HCT116 (cell line): ENCODE measurements around the gene MAGIX. TPM values are rescaled to one million over a fixed set of nuclear protein-coding genes. Genes with fewer than 3 reads are reported as not detected.

ENCODE experiments used
- ATAC-seq: fragments of 200-7000 bp; cut with Tn5 transposase; 2 replicates; pipeline ENCODE4 v1.9.1; 2020; ENCODE audit warnings: mild to moderate bottlenecking, moderate library complexity
- BruUV-seq: library from RNA; stranded (reverse); fragments of 400-500 nt; replicated peaks from 2 replicates; lab custom pipeline; 2021; lab: Mats Ljungman, UMichigan
- CTCF ChIA-PET: fragments of 300-600 bp; sonication (Branson Sonifier 250); formaldehyde crosslinking; loops from one replicate; lab custom pipeline; 2021; ENCODE audit warnings: antibody characterized with exemption; lab: Charles Lee
- POLR2A ChIA-PET: fragments of 300-600, 350-600 bp; sonication (Branson Sonifier 250); formaldehyde crosslinking; loops from one replicate; lab custom pipeline; 2021; ENCODE audit warnings: antibody characterized with exemption; lab: Charles Lee
- RAD21 ChIA-PET, 2 experiments: fragments of 300-600 bp; sonication (Branson Sonifier 250); formaldehyde crosslinking; loops; one replicate each; lab custom pipeline; 2023; ENCODE audit warnings: low total read pairs in 2 of 2; ENCODE audit not compliant: uncharacterized antibody in 2 of 2, unreplicated experiment in 2 of 2, low non-redundant PET in 1 of 2; lab: Charles Lee
- DNase-seq: peaks from one replicate; pipeline ENCODE4 v3.0.0-alpha.2; 2010; ENCODE audit warnings: low read depth, low spot score
- H2AFZ ChIP-seq: fragments of 200-600 bp; shearing (Covaris generic), sonication (generic); 2 replicates; pipeline ENCODE4 v1.6.1; 2017; ENCODE audit warnings: low read depth, mixed run types, mixed read lengths, antibody characterized with exemption, low read length; ENCODE audit not compliant: poor library complexity, severe bottlenecking
- H3K27ac ChIP-seq: 2 replicates; pipeline ENCODE4 v1.5.1; 2012; ENCODE audit warnings: low read depth, low read length
- H3K27me3 ChIP-seq: fragments of 200-600 bp; sonication (generic); 2 replicates; pipeline ENCODE4 v1.6.1; 2016; ENCODE audit warnings: mixed run types, low read length, mixed read lengths; ENCODE audit not compliant: insufficient read depth
- H3K36me3 ChIP-seq, 2 experiments: fragments of 200-500 bp in 1 of 2; fragments of 200-600 bp in 1 of 2; sonication (Bioruptor generic) in 1 of 2; sonication (generic) in 1 of 2; 2 replicates each; pipeline versions ENCODE4 v1.5.1 to v1.6.1; 2014 to 2016; ENCODE audit warnings: low read length in 2 of 2, inconsistent platforms in 1 of 2, mixed read lengths in 1 of 2, mixed run types in 1 of 2; ENCODE audit not compliant: insufficient read depth in 2 of 2, control insufficient read depth in 1 of 2
- H3K4me1 ChIP-seq, 2 experiments: fragments of 200-600 bp in 1 of 2; sonication (generic) in 1 of 2; 2 replicates each; pipeline versions ENCODE4 v1.5.1 to v1.6.1; 2012 to 2017; ENCODE audit warnings: low read length in 2 of 2, inconsistent platforms in 1 of 2, mild to moderate bottlenecking in 1 of 2, mixed read lengths in 1 of 2, mixed run types in 1 of 2, moderate library complexity in 1 of 2; ENCODE audit not compliant: insufficient read depth in 2 of 2, control insufficient read depth in 1 of 2
- H3K4me2 ChIP-seq: fragments of 200-600 bp; sonication (generic); 2 replicates; pipeline ENCODE4 v1.6.1; 2017; ENCODE audit warnings: mixed run types, low read length, mixed read lengths
- H3K4me3 ChIP-seq, 2 experiments: fragments of 200-600 bp in 1 of 2; sonication (generic) in 1 of 2; replicated peaks in 1 of 2; 2 replicates each; pipeline ENCODE4 v1.5.1; 2011 to 2016; ENCODE audit warnings: low read length in 2 of 2, control low read depth in 1 of 2, low read depth in 1 of 2, mild to moderate bottlenecking in 1 of 2, mixed read lengths in 1 of 2, mixed run types in 1 of 2
- H3K79me2 ChIP-seq: fragments of 200-600 bp; sonication (generic); 2 replicates; pipeline ENCODE4 v1.6.1; 2017; ENCODE audit warnings: mild to moderate bottlenecking, mixed run types, low read length, moderate library complexity, mixed read lengths; ENCODE audit not compliant: insufficient read depth
- H3K9ac ChIP-seq: fragments of 200-600 bp; sonication (generic); 2 replicates; pipeline ENCODE4 v1.6.1; 2016; ENCODE audit warnings: low read length, mixed read lengths
- H3K9me2 ChIP-seq: fragments of 200-600 bp; sonication (generic), shearing (Covaris generic); 2 replicates; pipeline ENCODE4 v1.6.1; 2017; ENCODE audit warnings: mixed run types, mild to moderate bottlenecking, moderate library complexity; ENCODE audit not compliant: insufficient read depth
- H3K9me3 ChIP-seq, 2 experiments: fragments of 200-500 bp in 1 of 2; fragments of 200-600 bp in 1 of 2; sonication (Bioruptor generic) in 1 of 2; sonication (generic) in 1 of 2; 2 replicates each; pipeline ENCODE4 v1.6.1; 2014 to 2017; ENCODE audit warnings: low read length in 2 of 2, mixed read lengths in 2 of 2, inconsistent platforms in 1 of 2, low read depth in 1 of 2, mild to moderate bottlenecking in 1 of 2, mixed run types in 1 of 2, moderate library complexity in 1 of 2; ENCODE audit not compliant: control insufficient read depth in 1 of 2, insufficient read depth in 1 of 2
- H4K20me1 ChIP-seq: fragments of 200-600 bp; sonication (generic), shearing (Covaris generic); 2 replicates; pipeline ENCODE4 v1.6.1; 2017; ENCODE audit warnings: mixed run types, mild to moderate bottlenecking, moderate library complexity; ENCODE audit not compliant: insufficient read depth
- ATF3 ChIP-seq: IDR thresholded peaks from 2 replicates; pipeline ENCODE4 v1.6.1; 2012
- CBX3 ChIP-seq: IDR thresholded peaks from 2 replicates; pipeline ENCODE4 v1.6.1; 2012; ENCODE audit warnings: low read depth
- CEBPB ChIP-seq: IDR thresholded peaks from 2 replicates; pipeline ENCODE4 v1.6.1; 2012; ENCODE audit warnings: low read depth
- CTCF ChIP-seq, 3 experiments: fragments of 200-600 bp in 1 of 3; sonication (generic) in 1 of 3; IDR thresholded peaks in 2 of 3; conservative IDR thresholded peaks in 1 of 3; 2 replicates each; pipeline ENCODE4 v1.5.1; 2012 to 2017; ENCODE audit warnings: low read depth in 2 of 3, low read length in 2 of 3, antibody characterized with exemption in 1 of 3, borderline replicate concordance in 1 of 3, control low read depth in 1 of 3, mild to moderate bottlenecking in 1 of 3, mixed read lengths in 1 of 3, mixed run types in 1 of 3, moderate library complexity in 1 of 3; ENCODE audit not compliant: insufficient read depth in 1 of 3
- EGR1 ChIP-seq: IDR thresholded peaks from 2 replicates; pipeline ENCODE4 v1.6.1; 2012; ENCODE audit warnings: low read depth
- ELF1 ChIP-seq: IDR thresholded peaks from 2 replicates; pipeline ENCODE4 v1.6.1; 2012; ENCODE audit warnings: low read depth, borderline replicate concordance
- EZH2 ChIP-seq: fragments of 200-600 bp; sonication (generic); IDR thresholded peaks from 2 replicates; pipeline ENCODE4 v1.6.1; 2017; ENCODE audit warnings: antibody characterized with exemption, mixed run types
- JUND ChIP-seq: IDR thresholded peaks from 2 replicates; pipeline ENCODE4 v1.6.1; 2012
- POLR2A ChIP-seq: IDR thresholded peaks from 2 replicates; pipeline ENCODE4 v1.7.0; 2011; ENCODE audit warnings: borderline replicate concordance; ENCODE audit not compliant: insufficient read depth, insufficient read length; ENCODE audit errors: extremely low read depth
- POLR2AphosphoS5 ChIP-seq: IDR thresholded peaks from 2 replicates; pipeline ENCODE4 v1.6.1; 2011; ENCODE audit warnings: mild to moderate bottlenecking, low read depth, low read length, moderate library complexity
- SIN3A ChIP-seq: IDR thresholded peaks from 2 replicates; pipeline ENCODE4 v1.6.1; 2012; ENCODE audit warnings: low read depth
- SP1 ChIP-seq: IDR thresholded peaks from 2 replicates; pipeline ENCODE4 v1.6.1; 2012; ENCODE audit warnings: low read depth
- TCF7L2 ChIP-seq: IDR thresholded peaks from 2 replicates; pipeline ENCODE4 v1.7.0; 2011; ENCODE audit warnings: borderline replicate concordance, inconsistent platforms; ENCODE audit not compliant: insufficient read depth, insufficient read length; ENCODE audit errors: extremely low read depth
- ZNF274 ChIP-seq: fragments of 200-500 bp; sonication (Bioruptor generic); IDR thresholded peaks from 2 replicates; pipeline ENCODE4 v1.6.1; 2014; ENCODE audit warnings: mild to moderate bottlenecking, low read depth, low read length, inconsistent platforms
- intact Hi-C: fragments of 100-400 bp; cut with micrococcal nuclease; formaldehyde crosslinking; loops from 2 replicates; pipeline ENCODE4 v1.10.0; 2022
- total RNA-seq: library from RNA; stranded (reverse); gene quantifications from one replicate; pipeline ENCODE4 v1.2.1, GENCODE V29; 2021; ENCODE audit not compliant: unreplicated experiment

The MAGIX gene
- total RNA-seq, 1 experiment from 2014 or later, result 2.6 TPM

- Histone ChIP-seq H3K4me2 (no peak overlapping the region), H3K27ac (no peak overlapping the region), H3K36me3 (no peaks in the 10 kb centered on the region), H3K4me3 (no peak overlapping the region), H3K9me3 (no peaks in the 10 kb centered on the region), H3K9ac (no peak overlapping the region), H4K20me1 (no peaks in the 10 kb centered on the region), H3K79me2 (no peaks in the 10 kb centered on the region), H2AFZ (no peak overlapping the region), H3K27me3 (no peaks in the 10 kb centered on the region), H3K9me2 (no peaks in the 10 kb centered on the region), H3K4me1 (no peaks in the 10 kb centered on the region)
- ChIA-PET RAD21 (no interaction called here), CTCF (no interaction called here), POLR2A (no interaction called here)
- TF ChIP-seq EZH2, result no peak
- no peak for TF ChIP-seq ATF3
- no peak for TF ChIP-seq SP1
- TF ChIP-seq JUND, result no peak
- no peak for TF ChIP-seq TCF7L2
- no peak for TF ChIP-seq SIN3A
- no peak for TF ChIP-seq EGR1
- TF ChIP-seq CEBPB, result no peak
- no peak for TF ChIP-seq ZNF274
- no peak for TF ChIP-seq ELF1
- TF ChIP-seq POLR2A, result no peak
- no peak for TF ChIP-seq CBX3
- no peak for TF ChIP-seq CTCF (IDR thresholded peaks at IDR 0.05 in 2 of 3, conservative IDR thresholded peaks at IDR 0.05 in 1 of 3; ENCODE audit: borderline replicate concordance in 1 of 3, insufficient read depth in 1 of 3, low read depth in 2 of 3, low read length in 2 of 3)
- no peak for TF ChIP-seq POLR2AphosphoS5
- intact Hi-C loops, result no loop called here
- BruUV-seq, result no TSS peak
- DNase-seq (no peak), ATAC-seq (no peak)
Measured at GRCh38 chrX:49212209-49212608, 49.7 kb downstream of the MAGIX start.
